Measurements from ENCODE around the gene D2HGDH. TPM values are rescaled to one million over a fixed set of nuclear protein-coding genes. Genes with fewer than 3 reads are reported as not detected.

D2HGDH gene
- total and polyA plus RNA-seq, 10 of the 15 experiments (the other 5 are each of a cell fraction or from before 2014, with no cell fraction given): 0.52 to 32.1 (median 11.0) TPM

DNA sequence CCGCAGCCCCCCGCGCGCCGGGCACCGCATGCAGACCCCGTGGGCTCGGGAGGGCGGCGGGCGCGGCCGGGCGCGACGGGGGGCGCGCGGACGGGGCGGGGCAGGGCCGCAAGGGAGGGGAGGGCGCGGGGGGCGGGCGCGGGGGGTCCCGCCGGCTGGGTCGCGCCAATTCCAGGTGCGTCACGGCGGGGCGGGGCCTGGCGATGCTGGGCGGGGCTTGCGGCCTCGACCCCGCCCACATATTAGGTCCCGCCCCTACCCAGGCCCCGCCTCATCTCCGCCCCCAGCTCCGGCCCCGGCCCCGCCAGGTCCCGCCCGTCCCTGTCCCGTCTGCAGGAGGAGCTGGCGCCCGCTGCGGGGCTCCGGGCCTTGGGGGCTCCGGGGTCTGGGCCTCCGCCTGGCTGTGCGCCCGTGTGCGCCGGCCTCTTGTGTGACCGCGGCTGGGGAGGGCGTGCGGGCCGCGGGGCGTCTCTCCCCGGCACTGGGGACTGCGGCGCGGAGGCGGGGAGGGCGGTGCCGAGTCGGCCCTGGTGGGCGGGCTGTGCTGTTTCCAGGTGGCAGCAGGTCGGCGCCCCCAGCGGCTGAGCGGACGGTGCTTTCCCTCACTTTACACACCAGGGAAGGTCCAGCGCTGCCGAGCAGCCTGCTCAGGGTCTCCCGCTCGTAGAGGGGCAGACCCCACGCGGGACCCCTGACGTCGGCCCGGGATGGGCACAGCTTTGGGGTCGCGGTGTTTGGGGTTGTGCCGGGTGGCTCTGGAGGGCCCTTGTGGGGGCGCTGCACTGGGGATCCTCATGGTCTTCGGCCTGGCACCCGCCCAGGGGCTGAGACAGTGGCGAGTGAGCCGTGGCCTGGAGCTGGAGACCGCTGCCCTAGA is 32.0 kb upstream of the D2HGDH start (continued):
- TF ChIP-seq PKNOX1 (IDR thresholded peaks at IDR 0.05) (no peak), SMARCA5 (IDR thresholded peaks at IDR 0.05) (peak; percentile 65; the same call in 1 of the 2 replicates), LARP7 (IDR thresholded peaks at IDR 0.05) (peak; percentile 65), CBFB (IDR thresholded peaks at IDR 0.05; ENCODE audit: low read depth) (no peak), ZZZ3 (IDR thresholded peaks at IDR 0.05; ENCODE audit: control insufficient read depth, insufficient read length, low read depth) (no peak), ZNF622 (IDR thresholded peaks at IDR 0.05) (no peak), TBL1XR1 (IDR thresholded peaks at IDR 0.05; ENCODE audit: low read depth, low read length) (no peak), EED (IDR thresholded peaks at IDR 0.05; ENCODE audit: low read depth) (no peak), ZBED1 (IDR thresholded peaks at IDR 0.05; ENCODE audit: borderline replicate concordance) (no peak), BMI1 (IDR thresholded peaks at IDR 0.05; ENCODE audit: borderline replicate concordance) (no peak), MTA2 (IDR thresholded peaks at IDR 0.05; ENCODE audit: low read depth) (no peak), ZNF687 (IDR thresholded peaks at IDR 0.05) (no peak), POU2F2 (IDR thresholded peaks at IDR 0.05; ENCODE audit: borderline replicate concordance, low read depth, low read length) (no peak), SMC3 (IDR thresholded peaks at IDR 0.05; ENCODE audit: borderline replicate concordance, low read length) (no peak), PAX5 (IDR thresholded peaks at IDR 0.05; ENCODE audit: borderline replicate concordance, low read depth, low read length) (no peak), POLR2A (IDR thresholded peaks at IDR 0.05; ENCODE audit: low read depth, low read length) (peak; percentile 75), MYC (IDR thresholded peaks at IDR 0.05; ENCODE audit: insufficient read depth, insufficient read length, insufficient replicate concordance, low read length, severe bottlenecking) (no peak), MEF2A (IDR thresholded peaks at IDR 0.05; ENCODE audit: insufficient read depth, low read depth, low read length) (no peak)
- TF ChIP-seq, protein P1, sequence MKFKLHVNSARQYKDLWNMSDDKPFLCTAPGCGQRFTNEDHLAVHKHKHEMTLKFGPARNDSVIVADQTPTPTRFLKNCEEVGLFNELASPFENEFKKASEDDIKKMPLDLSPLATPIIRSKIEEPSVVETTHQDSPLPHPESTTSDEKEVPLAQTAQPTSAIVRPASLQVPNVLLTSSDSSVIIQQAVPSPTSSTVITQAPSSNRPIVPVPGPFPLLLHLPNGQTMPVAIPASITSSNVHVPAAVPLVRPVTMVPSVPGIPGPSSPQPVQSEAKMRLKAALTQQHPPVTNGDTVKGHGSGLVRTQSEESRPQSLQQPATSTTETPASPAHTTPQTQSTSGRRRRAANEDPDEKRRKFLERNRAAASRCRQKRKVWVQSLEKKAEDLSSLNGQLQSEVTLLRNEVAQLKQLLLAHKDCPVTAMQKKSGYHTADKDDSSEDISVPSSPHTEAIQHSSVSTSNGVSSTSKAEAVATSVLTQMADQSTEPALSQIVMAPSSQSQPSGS (IDR thresholded peaks at IDR 0.05; ENCODE audit: low read length): no peak
- TF ChIP-seq, protein P2, sequence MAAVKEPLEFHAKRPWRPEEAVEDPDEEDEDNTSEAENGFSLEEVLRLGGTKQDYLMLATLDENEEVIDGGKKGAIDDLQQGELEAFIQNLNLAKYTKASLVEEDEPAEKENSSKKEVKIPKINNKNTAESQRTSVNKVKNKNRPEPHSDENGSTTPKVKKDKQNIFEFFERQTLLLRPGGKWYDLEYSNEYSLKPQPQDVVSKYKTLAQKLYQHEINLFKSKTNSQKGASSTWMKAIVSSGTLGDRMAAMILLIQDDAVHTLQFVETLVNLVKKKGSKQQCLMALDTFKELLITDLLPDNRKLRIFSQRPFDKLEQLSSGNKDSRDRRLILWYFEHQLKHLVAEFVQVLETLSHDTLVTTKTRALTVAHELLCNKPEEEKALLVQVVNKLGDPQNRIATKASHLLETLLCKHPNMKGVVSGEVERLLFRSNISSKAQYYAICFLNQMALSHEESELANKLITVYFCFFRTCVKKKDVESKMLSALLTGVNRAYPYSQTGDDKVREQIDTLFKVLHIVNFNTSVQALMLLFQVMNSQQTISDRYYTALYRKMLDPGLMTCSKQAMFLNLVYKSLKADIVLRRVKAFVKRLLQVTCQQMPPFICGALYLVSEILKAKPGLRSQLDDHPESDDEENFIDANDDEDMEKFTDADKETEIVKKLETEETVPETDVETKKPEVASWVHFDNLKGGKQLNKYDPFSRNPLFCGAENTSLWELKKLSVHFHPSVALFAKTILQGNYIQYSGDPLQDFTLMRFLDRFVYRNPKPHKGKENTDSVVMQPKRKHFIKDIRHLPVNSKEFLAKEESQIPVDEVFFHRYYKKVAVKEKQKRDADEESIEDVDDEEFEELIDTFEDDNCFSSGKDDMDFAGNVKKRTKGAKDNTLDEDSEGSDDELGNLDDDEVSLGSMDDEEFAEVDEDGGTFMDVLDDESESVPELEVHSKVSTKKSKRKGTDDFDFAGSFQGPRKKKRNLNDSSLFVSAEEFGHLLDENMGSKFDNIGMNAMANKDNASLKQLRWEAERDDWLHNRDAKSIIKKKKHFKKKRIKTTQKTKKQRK (IDR thresholded peaks at IDR 0.05; ENCODE audit: low read depth, low read length): no peak
